Camera-type eye (tissue), 1 donor: ENCODE results near the gene RHOC. TPM values are rescaled to one million over a fixed set of nuclear protein-coding genes. Genes with fewer than 3 reads are reported as not detected.

Experiments used
- total RNA-seq: library from RNA; depleted of rRNA; stranded (reverse); fragments of >200 nt; gene quantifications from one replicate; pipeline ENCODE4 v1.2.3, GENCODE V29; 2014

Gene RHOC
- 99.1 TPM for total RNA-seq

GRCh38 chr1:112706505-112707220 lies at the start of gene RHOC:
TSS of gene RHOC (minus strand) at chr1:112707127. CDS start at chr1:112703799, 3,328 bp downstream.

GRCh38 chr1:112715264-112716053 lies 8.5 kb upstream of the RHOC start, which contains the start of gene PPM1J:
TSS of gene PPM1J (minus strand) at chr1:112715332. CDS start at chr1:112715301, 31 bp downstream.

GRCh38 chr1:112674440-112674985 lies 32.4 kb downstream of the RHOC start, which contains the start of gene MOV10:
TSS of gene MOV10 (plus strand) at chr1:112674659. CDS start at chr1:112674913, 254 bp downstream.

Other genes with a start within 250 kb of the RHOC start
- gene WNT2B, start 198.2 kb downstream of the RHOC start, total RNA-seq: 50.8 TPM
- gene ST7L, start 88.0 kb downstream of the RHOC start, total RNA-seq: 49.9 TPM
- 127 TPM for gene CAPZA1, start 87.3 kb downstream of the RHOC start, total RNA-seq
- 34.3 TPM for gene MOV10, start 32.5 kb downstream of the RHOC start, total RNA-seq
- gene PPM1J, start 8.2 kb upstream of the RHOC start, total RNA-seq: 1.8 TPM
- 203 TPM for gene SLC16A1, start 249.1 kb upstream of the RHOC start, total RNA-seq